IPS-NIHi7 (cell line): Measurements from ENCODE around the gene ADCK2.
"Not testable (repeated sequence)": the region's sequence is repeated elsewhere in the genome, so short reads cannot be mapped to it uniquely, and the experiment has no call there.

ENCODE experiments used
- DNase-seq: peaks from one replicate; pipeline ENCODE4 v3.0.0; 2012; ENCODE audit warnings: mixed read lengths; ENCODE audit errors: extremely low spot score

The ADCK2 gene

GRCh38 chr7:140691376-140692045 lies 18.8 kb downstream of the ADCK2 start:
- DNase-seq: peak; percentile 66

- not testable (repeated sequence) for DNase-seq
These were observed 21.1 kb downstream of the ADCK2 start for GRCh38 chr7:140693849-140694248.

GRCh38 chr7:140694592-140694991 lies 21.8 kb downstream of the ADCK2 start:
- no peak for DNase-seq

- no peak for DNase-seq
These were observed 22.6 kb downstream of the ADCK2 start for GRCh38 chr7:140695381-140695780.

- peak; percentile 97 for DNase-seq
These were observed 23.4 kb downstream of the ADCK2 start for GRCh38 chr7:140696024-140696679.

GRCh38 chr7:140696680-140697446 lies 24.1 kb downstream of the ADCK2 start, which contains the start of gene NDUFB2:
Gene NDUFB2 (plus strand): TSS chr7:140696708. CDS start chr7:140696745, 37 bp downstream.
- peak; percentile 90 for DNase-seq

- no peak for DNase-seq
These were observed 24.9 kb downstream of the ADCK2 start for GRCh38 chr7:140697447-140698143.

- no peak for DNase-seq
These were observed 25.7 kb downstream of the ADCK2 start for GRCh38 chr7:140698477-140698876.

GRCh38 chr7:140702774-140703173 lies 30.0 kb downstream of the ADCK2 start:
- no peak for DNase-seq

GRCh38 chr7:140704205-140704604 lies 31.5 kb downstream of the ADCK2 start:
- no peak for DNase-seq

- DNase-seq: no peak
These were observed 34.4 kb downstream of the ADCK2 start for GRCh38 chr7:140707132-140707531.

GRCh38 chr7:140708764-140709163 lies 36.0 kb downstream of the ADCK2 start:
- not testable (repeated sequence) for DNase-seq

GRCh38 chr7:140712392-140712791 lies 39.6 kb downstream of the ADCK2 start:
- DNase-seq: not testable (repeated sequence)

GRCh38 chr7:140714331-140715040 lies 41.7 kb downstream of the ADCK2 start:
- DNase-seq: no peak

GRCh38 chr7:140719721-140720120 lies 47.0 kb downstream of the ADCK2 start:
- DNase-seq: no peak

GRCh38 chr7:140722254-140722653 lies 49.5 kb downstream of the ADCK2 start:
- DNase-seq: no peak

- no peak for DNase-seq
These were observed 50.3 kb downstream of the ADCK2 start for GRCh38 chr7:140723006-140723405.

GRCh38 chr7:140723574-140723973 lies 50.8 kb downstream of the ADCK2 start:
- DNase-seq: no peak

- DNase-seq: no peak
These were observed 52.0 kb downstream of the ADCK2 start for GRCh38 chr7:140724706-140725105.

- DNase-seq: peak; percentile 34
These were observed 53.5 kb downstream of the ADCK2 start for GRCh38 chr7:140726281-140726680.

GRCh38 chr7:140732416-140732815 lies 59.7 kb downstream of the ADCK2 start:
- no peak for DNase-seq
